Suprapubic skin (tissue), 4 donors: ENCODE measurements around the gene NF1.

ENCODE experiments used
- EP300 ChIP-seq: sonication (generic); formaldehyde crosslinking; IDR thresholded peaks from one replicate; pipeline ENCODE4 v1.6.1; 2017; ENCODE audit warnings: antibody characterized with exemption
- POLR2A ChIP-seq, 2 donors: fragments of 450-650 bp; IDR thresholded peaks; one replicate each; pipeline ENCODE4 v1.6.1; 2017; ENCODE audit warnings: antibody characterized with exemption in 2 of 2, mild to moderate bottlenecking in 2 of 2, moderate library complexity in 2 of 2
- POLR2AphosphoS5 ChIP-seq, 3 donors: sonication (generic); formaldehyde crosslinking; IDR thresholded peaks; one replicate each; pipeline ENCODE4 v1.6.1; 2017; ENCODE audit warnings: antibody characterized with exemption in 3 of 3
- TF ChIP-seq, protein P1 (sequence below), 2 donors: fragments of 200-600 bp in 1 of 2; fragments of 450-650 bp in 1 of 2; sonication (generic) in 1 of 2; IDR thresholded peaks; one replicate each; pipeline ENCODE4 v1.5.1; 2016 to 2019; ENCODE audit warnings: antibody characterized with exemption in 2 of 2, mild to moderate bottlenecking in 1 of 2, moderate library complexity in 1 of 2

DNA sequence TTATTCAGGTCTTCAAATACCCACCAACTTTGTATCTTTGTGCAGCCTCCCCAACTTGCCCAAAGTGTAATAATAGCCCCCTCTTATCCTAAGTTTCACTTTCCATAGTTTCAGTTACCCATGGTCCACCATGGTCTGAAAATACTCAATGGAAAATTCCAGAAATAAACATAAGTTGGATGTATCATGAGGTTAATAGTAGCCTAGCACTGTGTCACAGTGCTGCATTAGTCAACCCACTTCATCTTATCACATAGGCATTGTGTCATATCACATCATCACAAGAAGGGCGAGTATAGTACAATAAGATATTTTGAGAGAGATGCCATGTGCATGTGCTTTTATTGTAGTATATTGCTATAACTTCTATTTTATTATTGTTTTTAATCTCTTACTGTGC, 180.3 kb downstream of the NF1 start:
- TF ChIP-seq, protein P1, sequence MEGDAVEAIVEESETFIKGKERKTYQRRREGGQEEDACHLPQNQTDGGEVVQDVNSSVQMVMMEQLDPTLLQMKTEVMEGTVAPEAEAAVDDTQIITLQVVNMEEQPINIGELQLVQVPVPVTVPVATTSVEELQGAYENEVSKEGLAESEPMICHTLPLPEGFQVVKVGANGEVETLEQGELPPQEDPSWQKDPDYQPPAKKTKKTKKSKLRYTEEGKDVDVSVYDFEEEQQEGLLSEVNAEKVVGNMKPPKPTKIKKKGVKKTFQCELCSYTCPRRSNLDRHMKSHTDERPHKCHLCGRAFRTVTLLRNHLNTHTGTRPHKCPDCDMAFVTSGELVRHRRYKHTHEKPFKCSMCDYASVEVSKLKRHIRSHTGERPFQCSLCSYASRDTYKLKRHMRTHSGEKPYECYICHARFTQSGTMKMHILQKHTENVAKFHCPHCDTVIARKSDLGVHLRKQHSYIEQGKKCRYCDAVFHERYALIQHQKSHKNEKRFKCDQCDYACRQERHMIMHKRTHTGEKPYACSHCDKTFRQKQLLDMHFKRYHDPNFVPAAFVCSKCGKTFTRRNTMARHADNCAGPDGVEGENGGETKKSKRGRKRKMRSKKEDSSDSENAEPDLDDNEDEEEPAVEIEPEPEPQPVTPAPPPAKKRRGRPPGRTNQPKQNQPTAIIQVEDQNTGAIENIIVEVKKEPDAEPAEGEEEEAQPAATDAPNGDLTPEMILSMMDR (IDR thresholded peaks at IDR 0.05) = no peak
- TF ChIP-seq POLR2AphosphoS5 (IDR thresholded peaks at IDR 0.05) (no peak), POLR2A (IDR thresholded peaks at IDR 0.05) (no peak), EP300 (no peak)
